Smooth muscle cell (in vitro differentiated cells): Measurements from ENCODE around the gene ZSCAN9. TPM values are rescaled to one million over a fixed set of nuclear protein-coding genes. Genes with fewer than 3 reads are reported as not detected.
A peak's percentile ranks its signal among the peaks of the same experiment; 100 is the strongest.

ENCODE experiments used
- DNase-seq: peaks from one replicate; lab custom pipeline; 2025; ENCODE audit not compliant: unreplicated experiment; lab: John Stamatoyannopoulos, UW
- H2AFZ ChIP-seq: fragments of 200-600 bp; sonication (generic); 2 replicates; pipeline ENCODE4 v1.6.0; 2016; ENCODE audit warnings: antibody characterized with exemption, low read depth, mild to moderate bottlenecking
- H3F3A ChIP-seq: fragments of 200-600 bp; sonication (generic); 2 replicates; pipeline ENCODE4 v1.6.0; 2017; ENCODE audit warnings: antibody characterized with exemption, low read depth
- H3K27ac ChIP-seq: fragments of 200-600 bp; sonication (generic); 2 replicates; pipeline ENCODE4 v1.5.1; 2016; ENCODE audit warnings: low read depth, mild to moderate bottlenecking
- H3K27me3 ChIP-seq: fragments of 200-600 bp; sonication (generic); 2 replicates; pipeline ENCODE4 v1.6.1; 2016; ENCODE audit warnings: low read depth, mild to moderate bottlenecking
- H3K36me3 ChIP-seq: fragments of 200-600 bp; sonication (generic); 2 replicates; pipeline ENCODE4 v1.5.1; 2016; ENCODE audit warnings: low read depth
- H3K4me1 ChIP-seq: fragments of 200-600 bp; sonication (generic); 2 replicates; pipeline ENCODE4 v1.5.1; 2016; ENCODE audit warnings: low read depth
- H3K4me2 ChIP-seq: fragments of 200-600 bp; sonication (generic); 2 replicates; pipeline ENCODE4 v1.6.0; 2016; ENCODE audit warnings: mild to moderate bottlenecking
- H3K4me3 ChIP-seq: fragments of 200-600 bp; sonication (generic); 2 replicates; pipeline ENCODE4 v1.5.1; 2016; ENCODE audit warnings: mild to moderate bottlenecking
- H3K79me2 ChIP-seq: fragments of 200-600 bp; sonication (generic); 2 replicates; pipeline ENCODE4 v1.6.0; 2016; ENCODE audit warnings: low read depth, mild to moderate bottlenecking
- H3K9ac ChIP-seq: fragments of 200-600 bp; sonication (generic); 2 replicates; pipeline ENCODE4 v1.6.0; 2016; ENCODE audit warnings: low read depth
- H3K9me3 ChIP-seq: fragments of 200-600 bp; sonication (generic); replicated peaks from 2 replicates; pipeline ENCODE4 v1.5.1; 2016; ENCODE audit warnings: low read depth
- H4K20me1 ChIP-seq: fragments of 200-600 bp; sonication (generic); 2 replicates; pipeline ENCODE4 v1.6.0; 2016; ENCODE audit warnings: low read depth
- CTCF ChIP-seq: fragments of 200-600 bp; sonication (generic); IDR thresholded peaks from 2 replicates; pipeline ENCODE4 v1.5.1; 2017; ENCODE audit warnings: borderline replicate concordance, mild to moderate bottlenecking, antibody characterized with exemption; ENCODE audit not compliant: insufficient read depth, poor library complexity, severe bottlenecking
- WGBS: methylation state at CpG from one replicate; pipeline ENCODE4 v1.1.7; 2016; ENCODE audit warnings: low lambda C conversion rate; 5-methylcytosine and 5-hydroxymethylcytosine counted together
- polyA plus RNA-seq: library from polyadenylated mRNA; unstranded; fragments of >200 nt; fragmentation: Nextera tagmentation; extraction: Ambion mirVana; gene quantifications from 2 replicates; pipeline ENCODE4 v1.2.1, GENCODE V29; 2016
- total RNA-seq: library from RNA; depleted of rRNA; stranded (reverse); fragments of >200 nt; gene quantifications from 2 replicates; pipeline ENCODE4 v1.2.3, GENCODE V29; 2014

ZSCAN9 gene
- total and polyA plus RNA-seq, 2 experiments from 2014 or later: 7.3 to 18.3 TPM

DNA sequence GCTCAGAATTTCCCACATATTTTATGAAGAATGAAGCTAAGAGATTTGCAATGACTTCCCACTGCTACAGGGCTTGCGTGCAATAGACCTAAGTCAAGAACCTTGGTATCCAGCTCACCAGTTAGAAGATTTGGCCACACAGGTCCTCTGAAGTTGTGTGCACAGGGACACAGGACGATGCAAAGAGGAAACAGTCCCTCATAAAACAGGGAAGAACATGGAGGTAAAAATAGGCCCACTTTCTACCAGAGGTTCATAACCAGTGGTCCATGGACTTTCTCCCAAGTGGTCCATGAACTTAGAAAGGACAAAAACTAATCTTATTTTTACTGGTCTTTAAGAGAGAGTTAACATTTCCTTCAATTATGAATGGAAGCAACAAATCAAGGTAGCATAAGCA, 25.7 kb downstream of the ZSCAN9 start:
- no peaks in the 10 kb centered on the region for H3K27me3 ChIP-seq
- peak overlapping the region; percentile 98 for H3K4me3 ChIP-seq
- no peaks in the 10 kb centered on the region for H3K9me3 ChIP-seq
- no peak overlapping the region for H3K27ac ChIP-seq
- H3K36me3 ChIP-seq: no peaks in the 10 kb centered on the region
- peaks cover 12% of the 10 kb centered on the region for H3K79me2 ChIP-seq
- DNase-seq: no peak
- H3F3A ChIP-seq: no peaks in the 10 kb centered on the region
- H3K9ac ChIP-seq: peak overlapping the region; percentile 78
- H3K4me1 ChIP-seq: peaks cover 16% of the 10 kb centered on the region
- no peak overlapping the region for H2AFZ ChIP-seq
- TF ChIP-seq CTCF: no peak
- H3K4me2 ChIP-seq: peak overlapping the region; percentile 98
- WGBS: 82% methylated on average over 2 of the region's 2 CpGs
- no peaks in the 10 kb centered on the region for H4K20me1 ChIP-seq

GRCh38 chr6:28251661-28252008, 26.6 kb downstream of the ZSCAN9 start:
- Histone ChIP-seq H3K27ac (no peak overlapping the region), H3K27me3 (no peaks in the 10 kb centered on the region), H3K9me3 (no peaks in the 10 kb centered on the region), H3K36me3 (no peaks in the 10 kb centered on the region), H3K4me1 (peaks cover 16% of the 10 kb centered on the region), H3K79me2 (peaks cover 12% of the 10 kb centered on the region), H3K4me3 (peak overlapping the region; percentile 98), H2AFZ (peak overlapping the region; percentile 99), H3K9ac (peak overlapping the region; percentile 78), H3F3A (no peaks in the 10 kb centered on the region), H4K20me1 (no peaks in the 10 kb centered on the region), H3K4me2 (peak overlapping the region; percentile 98)
- no peak for DNase-seq
- no peak for TF ChIP-seq CTCF
- 1% methylated on average over 25 of the region's 25 CpGs for WGBS

DNA sequence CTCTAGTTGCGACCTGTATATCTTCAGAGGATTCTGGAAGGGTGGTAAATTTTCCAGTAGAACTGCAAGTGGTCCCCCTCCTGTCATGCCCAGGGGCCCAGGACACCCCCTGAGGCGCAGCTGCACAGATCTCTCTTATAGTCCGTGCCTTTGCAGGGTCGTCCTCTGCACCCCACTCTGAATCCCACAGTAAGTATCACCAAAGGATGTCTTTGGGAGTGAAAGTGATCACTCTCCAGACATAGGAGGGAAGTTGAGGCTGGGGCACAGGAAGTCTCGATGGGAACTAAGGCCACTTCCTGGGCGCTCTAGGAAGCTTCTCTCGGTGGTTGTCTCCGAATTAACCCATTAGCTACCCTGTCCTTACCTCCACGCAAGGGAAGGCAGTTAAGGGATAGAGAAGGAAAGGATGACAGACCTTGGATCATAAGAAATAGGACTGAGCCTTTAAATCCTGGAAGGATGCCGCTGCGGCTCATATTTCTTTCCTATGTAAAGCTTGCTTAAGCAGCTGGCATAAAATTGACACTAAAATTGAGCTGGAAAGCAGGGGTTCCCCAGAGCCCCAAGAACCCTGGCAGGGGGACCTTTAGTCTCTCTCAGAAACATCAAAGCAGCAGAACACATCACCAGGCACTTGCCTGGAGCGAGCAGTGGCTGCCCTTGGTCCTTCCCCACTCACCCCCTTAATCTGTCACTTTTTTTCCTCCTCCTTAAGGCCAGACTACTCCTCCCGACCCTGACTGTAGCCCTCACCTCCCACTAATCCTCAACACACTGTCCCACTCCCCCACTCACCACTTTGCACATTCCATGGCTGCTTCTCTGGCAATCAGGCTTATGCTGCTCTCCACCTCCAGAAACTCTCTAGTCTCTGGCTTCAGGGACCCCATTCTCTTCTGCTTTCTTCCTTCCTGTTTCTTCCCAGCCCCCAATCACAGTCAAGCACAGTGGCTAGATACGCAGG, 27.2 kb downstream of the ZSCAN9 start, which contains the start of gene ZKSCAN4:
ZKSCAN4 (minus strand) TSS at position 261 of the 967 bp plus-strand sequence. CDS start 289 bp downstream, outside the sequence.
- Histone ChIP-seq H3K4me2 (peak within 1 kb of the TSS; percentile 98), H3K9me3 (no peaks in the 10 kb centered on the region), H3K4me1 (peaks cover 16% of the 10 kb centered on the region), H3K4me3 (peak within 1 kb of the TSS; percentile 98), H3K27ac (peak within 1 kb of the TSS; percentile 23), H2AFZ (peak within 1 kb of the TSS; percentile 99), H4K20me1 (no peaks in the 10 kb centered on the region), H3F3A (no peaks in the 10 kb centered on the region), H3K9ac (peak within 1 kb of the TSS; percentile 78), H3K36me3 (no peaks in the 10 kb centered on the region), H3K27me3 (no peaks in the 10 kb centered on the region), H3K79me2 (peaks cover 12% of the 10 kb centered on the region)
- WGBS: 11% methylated on average over 14 of the region's 14 CpGs
- DNase-seq: peak; percentile 7
- TF ChIP-seq CTCF: no peak
